Mesothelial cell of epicardium (in vitro differentiated cells): ENCODE measurements around the gene PFDN5. TPM values are rescaled to one million over a fixed set of nuclear protein-coding genes. Genes with fewer than 3 reads are reported as not detected.

Experiments used
- DNase-seq, 2 experiments: peaks; one replicate each; pipeline ENCODE4 v3.0.0; 2021; ENCODE audit warnings: low spot score in 2 of 2; ENCODE audit not compliant: unreplicated experiment in 2 of 2
- H3K27ac Mint-ChIP-seq: 2 replicates; pipeline ENCODE4 v1.8.0; 2021; ENCODE audit warnings: mixed read lengths
- H3K27me3 Mint-ChIP-seq: 2 replicates; pipeline ENCODE4 v1.8.0; 2021; ENCODE audit warnings: low read depth, mixed read lengths
- H3K36me3 Mint-ChIP-seq: 2 replicates; pipeline ENCODE4 v1.8.0; 2021; ENCODE audit warnings: mixed read lengths
- H3K4me1 Mint-ChIP-seq: 2 replicates; pipeline ENCODE4 v1.8.0; 2021; ENCODE audit warnings: mixed read lengths
- H3K4me3 Mint-ChIP-seq: 2 replicates; pipeline ENCODE4 v1.8.0; 2021; ENCODE audit warnings: mild to moderate bottlenecking, moderate library complexity, mixed read lengths
- H3K9me3 Mint-ChIP-seq: 2 replicates; pipeline ENCODE4 v1.8.0; 2021; ENCODE audit warnings: mixed read lengths
- total RNA-seq: library from RNA; stranded (reverse); gene quantifications from 3 replicates; pipeline ENCODE4 v1.2.1, GENCODE V29; 2021
- TF ChIP-seq, protein P1 (sequence below): fragments of 200-600 bp; sonication (generic); IDR thresholded peaks from one replicate; pipeline ENCODE4 v1.5.0; 2021; ENCODE audit warnings: antibody characterized with exemption; ENCODE audit not compliant: unreplicated experiment

Gene PFDN5
- 328 to 339 TPM (median 338 TPM) in 3 replicates for total RNA-seq

DNA sequence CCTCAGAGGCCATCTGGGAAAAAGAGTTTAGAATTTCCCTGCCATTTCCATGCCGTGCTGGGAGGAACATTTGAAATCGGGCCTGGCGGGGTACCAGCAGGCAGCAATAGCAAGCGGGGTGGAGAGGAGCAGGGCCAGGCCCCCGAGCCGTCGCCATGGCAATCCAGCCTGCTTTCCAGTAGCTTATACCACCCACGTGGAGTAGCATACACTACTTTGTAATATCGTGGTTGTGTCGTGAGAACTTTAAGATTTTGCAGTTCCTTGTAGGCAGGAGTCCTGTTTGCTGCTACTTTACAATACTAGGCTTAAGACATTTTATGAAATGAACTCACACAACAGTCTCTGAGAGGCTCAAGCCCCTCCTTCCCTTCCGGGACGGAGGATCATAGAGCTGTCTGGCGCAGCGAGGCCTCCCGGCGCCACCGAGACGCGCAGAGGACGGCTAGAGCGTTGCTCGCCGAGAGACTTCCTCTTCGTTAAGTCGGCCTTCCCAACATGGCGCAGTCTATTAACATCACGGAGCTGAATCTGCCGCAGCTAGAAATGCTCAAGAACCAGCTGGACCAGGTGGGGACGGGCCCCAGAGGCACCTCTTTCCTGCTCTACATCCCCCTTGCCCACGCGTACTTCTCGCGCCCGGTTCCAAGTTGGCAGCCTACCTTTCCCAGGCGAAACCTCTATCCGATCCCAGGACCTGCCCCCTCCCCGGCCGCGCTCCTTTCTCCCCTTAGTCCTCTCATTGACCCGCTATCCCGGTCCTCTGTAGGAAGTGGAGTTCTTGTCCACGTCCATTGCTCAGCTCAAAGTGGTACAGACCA lies at the start of gene PFDN5:
Gene PFDN5 (plus strand): TSS at position 473 of the 821 bp plus-strand sequence. CDS start 26 bp downstream, at position 499.
- H3K27ac Mint-ChIP-seq: peak within 1 kb of the TSS; percentile 98
- H3K27me3 Mint-ChIP-seq: no peaks in the 10 kb centered on the region
- peak within 1 kb of the TSS; percentile 99 for H3K4me3 Mint-ChIP-seq
- H3K4me1 Mint-ChIP-seq: peaks cover 26% of the 10 kb centered on the region
- peak; percentile 55 to 81 for DNase-seq
- H3K36me3 Mint-ChIP-seq: peaks cover 9% of the 10 kb centered on the region
- TF ChIP-seq, protein P1, sequence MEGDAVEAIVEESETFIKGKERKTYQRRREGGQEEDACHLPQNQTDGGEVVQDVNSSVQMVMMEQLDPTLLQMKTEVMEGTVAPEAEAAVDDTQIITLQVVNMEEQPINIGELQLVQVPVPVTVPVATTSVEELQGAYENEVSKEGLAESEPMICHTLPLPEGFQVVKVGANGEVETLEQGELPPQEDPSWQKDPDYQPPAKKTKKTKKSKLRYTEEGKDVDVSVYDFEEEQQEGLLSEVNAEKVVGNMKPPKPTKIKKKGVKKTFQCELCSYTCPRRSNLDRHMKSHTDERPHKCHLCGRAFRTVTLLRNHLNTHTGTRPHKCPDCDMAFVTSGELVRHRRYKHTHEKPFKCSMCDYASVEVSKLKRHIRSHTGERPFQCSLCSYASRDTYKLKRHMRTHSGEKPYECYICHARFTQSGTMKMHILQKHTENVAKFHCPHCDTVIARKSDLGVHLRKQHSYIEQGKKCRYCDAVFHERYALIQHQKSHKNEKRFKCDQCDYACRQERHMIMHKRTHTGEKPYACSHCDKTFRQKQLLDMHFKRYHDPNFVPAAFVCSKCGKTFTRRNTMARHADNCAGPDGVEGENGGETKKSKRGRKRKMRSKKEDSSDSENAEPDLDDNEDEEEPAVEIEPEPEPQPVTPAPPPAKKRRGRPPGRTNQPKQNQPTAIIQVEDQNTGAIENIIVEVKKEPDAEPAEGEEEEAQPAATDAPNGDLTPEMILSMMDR: no peak
- no peaks in the 10 kb centered on the region for H3K9me3 Mint-ChIP-seq

DNA sequence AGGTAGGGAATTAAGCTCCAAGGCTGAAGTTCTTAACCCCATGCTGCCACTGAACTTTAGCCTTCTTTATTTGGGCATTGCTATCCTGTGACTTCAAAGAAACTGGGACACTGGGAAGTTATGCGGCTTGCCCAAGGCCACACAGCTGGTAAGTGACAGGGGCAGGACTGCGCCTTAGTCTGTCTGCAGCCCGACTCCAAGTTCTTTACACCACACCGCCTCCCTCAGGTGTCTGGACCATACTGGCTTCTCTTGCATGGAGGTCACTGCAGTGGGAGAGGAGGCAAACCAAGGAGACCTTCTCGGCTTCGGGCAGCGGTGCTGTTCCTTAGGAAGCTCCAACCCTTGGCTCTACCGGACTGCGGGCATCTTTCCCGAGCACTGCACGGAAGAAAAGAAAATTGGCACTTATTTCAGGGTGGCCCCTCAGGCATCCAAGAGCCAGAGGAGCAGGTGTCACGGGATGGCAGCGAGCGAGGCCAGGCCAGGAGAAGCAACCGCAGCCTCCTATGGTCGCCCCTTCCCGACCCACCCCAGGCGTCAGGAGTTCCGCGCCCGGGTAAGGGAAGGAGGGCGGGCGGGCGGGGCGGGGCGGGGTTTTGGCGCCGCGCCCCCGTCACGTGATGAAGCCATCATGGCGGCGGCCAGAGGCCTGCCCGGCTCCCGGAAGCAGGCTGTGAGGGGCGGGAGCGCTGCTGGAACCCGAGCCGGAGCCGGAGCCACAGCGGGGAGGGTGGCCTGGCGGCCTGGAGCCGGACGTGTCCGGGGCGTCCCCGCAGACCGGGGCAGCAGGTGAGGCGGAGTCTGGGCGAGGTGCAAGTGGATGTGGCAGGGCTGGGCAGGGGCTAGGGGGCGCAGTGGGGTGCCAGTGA lies 43.6 kb upstream of the PFDN5 start:
- H3K36me3 Mint-ChIP-seq: no peaks in the 10 kb centered on the region
- peak overlapping the region; percentile 95 for H3K27ac Mint-ChIP-seq
- TF ChIP-seq, protein P1: no peak
- peak overlapping the region; percentile 94 for H3K4me3 Mint-ChIP-seq
- peak; percentile 71 to 81 for DNase-seq
- peaks cover 24% of the 10 kb centered on the region for H3K4me1 Mint-ChIP-seq
- no peaks in the 10 kb centered on the region for H3K27me3 Mint-ChIP-seq
- H3K9me3 Mint-ChIP-seq: no peaks in the 10 kb centered on the region

DNA sequence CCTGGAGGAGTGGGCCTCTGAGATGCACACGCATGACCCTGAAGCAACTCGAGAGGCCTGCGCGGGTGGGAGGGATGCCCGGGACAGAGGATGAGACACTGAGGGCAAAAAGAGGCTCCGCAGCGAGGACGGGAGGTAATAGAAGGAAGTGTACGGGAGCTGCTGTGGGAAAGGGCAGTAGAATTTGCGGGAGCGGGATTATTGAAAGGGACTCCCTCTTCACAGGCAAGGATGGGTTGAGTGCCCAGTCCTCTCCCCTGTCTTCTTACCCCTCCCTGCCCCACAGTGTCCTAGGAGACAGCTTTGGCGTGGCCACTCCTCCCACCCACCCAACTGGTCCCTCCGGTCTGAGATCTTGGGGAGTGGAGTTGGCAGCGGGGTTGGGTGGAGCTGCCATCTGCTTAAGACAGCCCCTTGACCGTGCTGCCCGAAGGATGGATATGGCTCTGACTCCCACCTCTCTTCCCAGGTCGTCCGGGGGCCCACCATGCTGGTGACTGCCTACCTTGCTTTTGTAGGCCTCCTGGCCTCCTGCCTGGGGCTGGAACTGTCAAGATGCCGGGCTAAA lies 42.9 kb upstream of the PFDN5 start:
- H3K27ac Mint-ChIP-seq: peak overlapping the region; percentile 95
- H3K27me3 Mint-ChIP-seq: no peaks in the 10 kb centered on the region
- peaks cover 24% of the 10 kb centered on the region for H3K4me1 Mint-ChIP-seq
- no peaks in the 10 kb centered on the region for H3K36me3 Mint-ChIP-seq
- no peaks in the 10 kb centered on the region for H3K9me3 Mint-ChIP-seq
- DNase-seq: no peak
- H3K4me3 Mint-ChIP-seq: peak overlapping the region; percentile 94
- TF ChIP-seq, protein P1: no peak

DNA sequence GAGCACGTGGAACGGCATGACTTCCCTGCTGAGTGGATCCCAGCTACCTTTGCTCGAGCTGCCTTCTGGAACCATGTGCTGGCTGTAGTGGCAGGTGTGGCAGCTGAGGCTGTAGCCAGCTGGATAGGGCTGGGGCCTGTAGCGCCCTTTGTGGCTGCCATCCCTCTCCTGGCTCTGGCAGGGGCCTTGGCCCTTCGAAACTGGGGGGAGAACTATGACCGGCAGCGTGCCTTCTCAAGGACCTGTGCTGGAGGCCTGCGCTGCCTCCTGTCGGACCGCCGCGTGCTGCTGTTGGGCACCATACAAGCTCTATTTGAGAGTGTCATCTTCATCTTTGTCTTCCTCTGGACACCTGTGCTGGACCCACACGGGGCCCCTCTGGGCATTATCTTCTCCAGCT lies 42.0 kb upstream of the PFDN5 start:
- H3K4me1 Mint-ChIP-seq: peaks cover 24% of the 10 kb centered on the region
- peak overlapping the region; percentile 95 for H3K27ac Mint-ChIP-seq
- H3K9me3 Mint-ChIP-seq: no peaks in the 10 kb centered on the region
- TF ChIP-seq, protein P1: no peak
- no peaks in the 10 kb centered on the region for H3K27me3 Mint-ChIP-seq
- no peaks in the 10 kb centered on the region for H3K36me3 Mint-ChIP-seq
- no peak for DNase-seq
- peak overlapping the region; percentile 94 for H3K4me3 Mint-ChIP-seq

DNA sequence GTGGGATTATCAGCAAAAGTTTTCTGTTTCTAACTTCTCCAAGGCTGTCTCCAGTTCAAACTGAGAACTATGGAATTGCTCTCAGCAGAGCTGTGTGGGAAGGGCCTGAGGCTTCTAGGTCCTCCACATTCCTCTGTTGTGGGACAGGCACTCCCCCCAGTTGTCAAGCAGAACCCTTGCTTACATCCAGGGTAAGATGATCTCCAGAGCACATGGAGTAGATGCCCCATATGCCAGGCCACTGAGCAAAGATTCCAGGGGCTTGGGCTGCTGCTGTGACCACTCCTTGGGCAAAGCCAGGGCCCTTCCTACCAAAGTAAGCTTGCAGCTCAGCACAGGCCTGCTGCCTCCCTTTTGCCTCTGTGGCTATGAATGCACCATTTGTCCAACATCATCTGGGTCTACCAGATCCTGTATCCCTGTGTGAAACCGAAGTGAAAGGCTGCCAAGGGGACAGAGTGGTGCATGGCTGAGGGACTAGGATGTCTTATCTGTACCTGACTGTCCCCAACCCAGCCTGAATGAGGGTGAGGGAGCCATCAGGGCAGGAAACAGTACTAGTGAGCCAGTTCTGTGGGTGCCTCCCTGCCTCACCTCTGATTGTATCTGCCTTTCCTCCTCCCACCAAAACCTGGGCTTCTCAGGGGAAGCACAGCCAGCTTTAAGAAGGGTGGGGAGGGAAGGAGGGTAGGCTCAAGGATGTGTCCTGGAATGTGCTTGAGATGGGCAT lies 40.4 kb upstream of the PFDN5 start:
- H3K27ac Mint-ChIP-seq: no peak overlapping the region
- no peaks in the 10 kb centered on the region for H3K27me3 Mint-ChIP-seq
- no peak overlapping the region for H3K4me3 Mint-ChIP-seq
- H3K4me1 Mint-ChIP-seq: peaks cover 24% of the 10 kb centered on the region
- no peak for DNase-seq
- TF ChIP-seq, protein P1: no peak
- H3K9me3 Mint-ChIP-seq: no peaks in the 10 kb centered on the region
- H3K36me3 Mint-ChIP-seq: no peaks in the 10 kb centered on the region
